DMS79 treated with DMSO at 0.1 percent for 48 hours (cell line): ENCODE measurements around the gene STT3B.

Experiments
- DNase-seq: peaks from one replicate; lab custom pipeline; 2025; lab: John Stamatoyannopoulos, UW

STT3B gene

DNA sequence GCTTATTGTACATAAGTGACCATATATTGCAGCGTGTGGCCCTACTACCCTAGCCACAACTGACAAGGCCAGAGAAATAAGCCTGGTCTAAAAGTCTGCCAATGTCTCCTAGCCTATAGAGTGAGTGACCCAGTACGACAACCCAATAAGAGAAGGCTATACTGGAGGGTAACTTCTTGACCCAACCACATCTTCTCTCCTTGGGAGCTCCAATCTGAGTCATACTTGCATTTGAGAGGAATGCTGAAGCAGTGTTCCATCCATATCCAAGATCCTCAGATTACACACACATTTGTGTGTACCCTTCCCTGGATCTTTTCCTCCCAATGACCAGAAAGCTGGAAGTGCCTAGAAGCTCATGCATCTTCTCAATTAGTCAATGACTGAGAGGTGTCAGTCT is 11.3 kb upstream of the STT3B start:
- DNase-seq: no peak

DNA sequence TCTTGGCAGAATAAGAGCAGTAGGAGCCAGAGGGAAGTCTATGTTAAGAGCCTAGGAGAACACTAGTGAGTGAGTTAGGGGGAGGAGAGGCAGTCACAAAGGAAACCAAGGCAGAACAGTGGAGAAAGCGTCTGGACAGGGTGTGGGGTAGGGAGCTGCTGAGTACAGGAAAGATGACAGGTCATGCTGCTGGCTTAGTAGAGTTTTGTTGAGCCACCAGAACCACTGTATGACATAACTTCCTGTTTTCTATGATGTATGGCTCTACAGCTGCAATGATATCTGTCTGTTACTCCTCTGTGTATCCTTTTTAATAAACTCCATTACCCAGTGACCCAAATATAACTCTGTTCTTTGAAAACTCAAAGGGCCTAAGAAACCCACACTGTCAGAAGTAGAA is 10.6 kb upstream of the STT3B start:
- no peak for DNase-seq

- no peak for DNase-seq
These were observed 9.2 kb upstream of the STT3B start for GRCh38 chr3:31523543-31523942.

DNA sequence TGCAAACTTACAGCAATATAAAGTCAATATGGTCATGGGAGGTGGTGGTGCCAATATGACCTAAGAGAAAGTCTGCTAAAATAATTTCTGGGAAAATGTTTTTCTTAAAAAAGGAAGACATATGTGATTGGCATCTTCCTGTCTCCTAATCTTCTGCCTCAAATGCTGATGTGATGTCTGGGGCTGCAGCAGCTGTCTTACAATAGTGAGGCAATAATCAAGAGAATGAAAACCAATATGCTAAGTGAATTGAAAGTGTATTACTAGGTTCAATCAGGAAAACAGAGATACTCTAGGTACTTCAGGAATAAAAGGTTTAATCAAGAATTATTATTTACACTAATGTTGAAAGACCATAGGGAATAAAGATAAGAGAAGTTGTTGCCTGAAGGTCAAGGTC is 7.2 kb upstream of the STT3B start:
- DNase-seq: no peak

DNA sequence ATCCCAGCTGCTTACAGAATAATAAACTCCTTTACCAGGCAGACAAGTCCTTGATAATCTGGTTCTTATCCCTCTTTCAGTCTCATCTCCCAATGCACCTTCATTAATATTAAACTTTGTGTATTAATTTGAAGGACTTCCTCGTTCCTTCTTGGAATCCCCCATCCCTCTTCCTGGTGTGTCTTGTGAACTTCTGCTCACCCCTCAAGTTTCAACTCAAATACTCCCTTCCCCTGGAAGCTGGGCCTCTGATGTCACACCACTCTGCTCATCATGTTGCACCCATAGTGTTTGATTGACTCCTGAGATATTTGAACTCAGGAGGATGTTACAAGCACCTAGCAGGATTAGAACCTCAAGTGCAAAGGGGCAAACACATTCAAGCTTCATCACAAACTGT is 3.3 kb upstream of the STT3B start:
- no peak for DNase-seq

GRCh38 chr3:31530039-31530959 is 2.4 kb upstream of the STT3B start:
- no peak for DNase-seq

DNA sequence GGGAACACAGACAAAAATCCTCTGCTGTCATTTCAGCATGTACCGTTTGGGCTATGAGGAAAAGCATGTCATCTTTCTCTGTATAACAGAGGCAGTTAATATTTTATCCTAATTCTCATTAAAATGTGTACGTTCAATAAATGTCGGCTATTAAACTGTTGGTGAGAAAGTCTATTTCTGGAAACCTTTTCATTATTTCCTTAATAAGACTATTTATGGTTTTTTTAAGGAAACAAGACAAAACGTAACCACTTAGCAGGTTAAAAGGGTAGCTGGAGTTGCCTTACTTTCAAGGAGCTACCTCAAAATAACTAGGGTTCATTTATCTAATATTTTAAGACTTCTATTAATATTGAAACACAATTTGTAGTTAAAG is 1.8 kb upstream of the STT3B start:
- DNase-seq: no peak

GRCh38 chr3:31531452-31531991 is 1.2 kb upstream of the STT3B start:
- peak; percentile 55 for DNase-seq

GRCh38 chr3:31531992-31532586 is 636 bp upstream of the STT3B start:
- peak; percentile 77 for DNase-seq

- DNase-seq: peak; percentile 27
These were observed 692 bp downstream of the STT3B start for GRCh38 chr3:31533169-31534064.

- peak; percentile 27 for DNase-seq
These were observed 1.3 kb downstream of the STT3B start for GRCh38 chr3:31534065-31534425.

GRCh38 chr3:31536497-31536896 is 3.8 kb downstream of the STT3B start:
- no peak for DNase-seq

- DNase-seq: no peak
These were observed 6.1 kb downstream of the STT3B start for GRCh38 chr3:31538801-31539200.

- no peak for DNase-seq
These were observed 6.5 kb downstream of the STT3B start for GRCh38 chr3:31539275-31539674.

- DNase-seq: no peak
These were observed 8.4 kb downstream of the STT3B start for GRCh38 chr3:31541089-31541488.

DNA sequence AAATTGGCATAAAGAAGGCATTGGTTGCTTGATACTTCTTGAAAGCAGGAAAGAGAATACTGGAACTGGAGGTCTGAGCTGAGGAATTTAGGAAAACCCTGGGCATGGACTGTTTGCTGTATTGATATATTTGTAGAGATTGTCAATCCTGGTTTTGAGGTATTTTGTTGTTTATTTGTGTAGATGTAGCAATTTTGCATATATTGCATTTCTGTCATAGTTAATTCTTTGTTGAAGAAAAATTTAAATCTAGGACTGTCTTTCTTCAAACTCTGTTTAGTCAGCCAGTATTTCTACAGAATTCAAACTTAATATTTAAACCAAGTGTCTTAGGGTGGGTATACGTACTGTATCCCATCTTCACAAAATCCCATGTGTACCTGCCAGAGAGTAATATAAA is 9.5 kb downstream of the STT3B start:
- DNase-seq: no peak

- no peak for DNase-seq
These were observed 10.7 kb downstream of the STT3B start for GRCh38 chr3:31543375-31543774.

DNA sequence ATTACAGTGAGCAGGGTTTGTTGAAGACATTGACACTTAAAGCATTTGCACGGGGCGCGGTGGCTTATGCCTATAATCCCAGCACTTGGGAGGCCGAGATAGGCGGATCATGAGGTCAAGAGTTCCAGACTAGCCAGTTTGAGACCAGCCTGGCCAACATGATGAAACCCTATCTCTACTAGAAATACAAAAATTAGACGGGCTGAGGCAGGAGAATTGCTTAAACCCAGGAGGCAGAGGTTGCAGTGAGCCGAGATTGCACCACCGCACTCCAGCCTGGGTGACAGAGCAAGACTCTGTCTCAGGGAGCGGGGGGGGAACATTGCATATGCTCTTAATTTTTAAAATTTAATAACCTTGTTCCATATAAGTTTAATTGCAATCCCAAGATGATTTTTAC is 11.9 kb downstream of the STT3B start:
- no peak for DNase-seq

GRCh38 chr3:31546162-31546561 is 13.4 kb downstream of the STT3B start:
- DNase-seq: no peak

DNA sequence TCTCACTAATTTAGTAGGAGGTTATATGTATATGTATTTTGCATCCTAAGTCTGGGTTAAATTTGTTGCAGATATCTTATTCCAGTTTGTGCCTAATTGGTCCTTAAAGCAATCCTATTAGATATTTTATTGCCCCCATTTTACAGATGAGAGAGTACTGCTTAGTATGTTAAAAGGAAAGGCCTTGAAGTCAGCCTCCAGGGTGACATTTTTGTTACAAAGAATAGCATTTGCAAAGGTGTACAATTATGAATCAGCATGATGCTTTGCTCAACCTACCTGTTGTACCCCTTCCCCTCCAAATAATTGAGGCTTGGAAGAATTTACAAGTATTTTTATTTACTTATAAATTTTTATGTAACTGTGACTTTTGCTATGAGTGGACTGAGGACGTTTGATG is 14.0 kb downstream of the STT3B start:
- DNase-seq: no peak

GRCh38 chr3:31550452-31551251 is 17.9 kb downstream of the STT3B start:
- DNase-seq: peak; percentile 9

DNA sequence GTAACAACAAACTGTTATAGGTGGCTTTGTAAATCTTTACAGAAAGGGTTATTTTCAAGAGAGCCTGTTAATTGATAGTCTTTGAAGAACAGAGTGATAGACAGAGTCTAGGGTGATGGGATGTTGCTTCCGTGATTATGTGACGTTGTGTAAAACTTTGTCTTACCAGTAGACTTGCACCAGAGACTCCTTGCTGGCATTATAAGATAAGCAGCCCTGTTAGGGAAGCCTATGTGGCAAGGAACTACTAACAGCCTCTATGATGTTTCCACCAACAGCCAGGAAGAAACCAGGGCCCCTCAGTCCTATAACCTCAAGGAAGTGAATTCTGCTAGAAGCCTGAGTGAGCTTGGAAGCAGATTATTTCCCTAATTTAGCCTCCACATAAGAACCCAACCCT is 18.9 kb downstream of the STT3B start:
- DNase-seq: no peak
